SK-N-SH treated with all-trans-retinoic acid at 6 μM for 48 hours (cell line): Measurements from ENCODE around the gene RPP21.

Source experiments
- ATAC-seq: fragments of 200-7000 bp; cut with Tn5 transposase; 3 replicates; pipeline ENCODE4 v1.9.1; 2020; ENCODE audit warnings: mild to moderate bottlenecking, moderate library complexity
- ARNTL ChIP-seq: fragments of 450-650 bp; formaldehyde crosslinking; IDR thresholded peaks from 2 replicates; pipeline ENCODE4 v1.5.0; 2020; ENCODE audit warnings: low read depth, mild to moderate bottlenecking, moderate library complexity, borderline replicate concordance
- BACH2 ChIP-seq: fragments of 250-450 bp; sonication (Bioruptor Pico); IDR thresholded peaks from 2 replicates; pipeline ENCODE4 v1.9.0; 2021; ENCODE audit warnings: mild to moderate bottlenecking, borderline replicate concordance
- CREB5 ChIP-seq: fragments of 250-450 bp; sonication (Bioruptor Pico); IDR thresholded peaks from 2 replicates; pipeline ENCODE4 v1.5.1; 2020; ENCODE audit warnings: low read depth, mild to moderate bottlenecking, moderate library complexity
- CSDC2 ChIP-seq: fragments of 250-450 bp; sonication (Bioruptor Pico); IDR thresholded peaks from 2 replicates; pipeline ENCODE4 v1.5.0; 2020; ENCODE audit warnings: mild to moderate bottlenecking, moderate library complexity
- CSRNP3 ChIP-seq: fragments of 250-450 bp; sonication (Bioruptor Pico); IDR thresholded peaks from 2 replicates; pipeline ENCODE4 v1.5.1; 2021; ENCODE audit warnings: mild to moderate bottlenecking, moderate library complexity
- ESRRG ChIP-seq: fragments of 250-450 bp; sonication (Bioruptor Pico); IDR thresholded peaks from 2 replicates; pipeline ENCODE4 v1.6.1; 2021; ENCODE audit warnings: mild to moderate bottlenecking
- GLIS3 ChIP-seq: fragments of 250-450 bp; sonication (Bioruptor Pico); IDR thresholded peaks from 2 replicates; pipeline ENCODE4 v1.5.0; 2020; ENCODE audit warnings: mild to moderate bottlenecking, moderate library complexity
- ISL1 ChIP-seq: fragments of 250-450 bp; sonication (Bioruptor Pico); IDR thresholded peaks from 2 replicates; pipeline ENCODE4 v2.1.2; 2022; ENCODE audit warnings: mild to moderate bottlenecking, moderate library complexity
- OSR1 ChIP-seq: fragments of 250-450 bp; sonication (Bioruptor Pico); IDR thresholded peaks from 2 replicates; pipeline ENCODE4 v1.8.0; 2022; ENCODE audit warnings: moderate library complexity, mild to moderate bottlenecking, inconsistent platforms
- PATZ1 ChIP-seq: fragments of 250-450 bp; sonication (Bioruptor Pico); IDR thresholded peaks from 2 replicates; pipeline ENCODE4 v1.8.0; 2020; ENCODE audit warnings: mild to moderate bottlenecking, moderate library complexity, borderline replicate concordance
- POU6F1 ChIP-seq: fragments of 250-450 bp; sonication (Bioruptor Pico); IDR thresholded peaks from 2 replicates; pipeline ENCODE4 v1.8.0; 2021; ENCODE audit warnings: low read depth, mild to moderate bottlenecking, moderate library complexity, borderline replicate concordance
- PPARA ChIP-seq: fragments of 250-450 bp; sonication (Bioruptor Pico); IDR thresholded peaks from 2 replicates; pipeline ENCODE4 v1.5.0; 2020; ENCODE audit warnings: mild to moderate bottlenecking, borderline replicate concordance
- RARB ChIP-seq: fragments of 250-450 bp; sonication (Bioruptor Pico); IDR thresholded peaks from 2 replicates; pipeline ENCODE4 v1.8.0; 2021; ENCODE audit warnings: mild to moderate bottlenecking, moderate library complexity
- SNAI2 ChIP-seq: fragments of 250-450 bp; sonication (Bioruptor Pico); IDR thresholded peaks from 2 replicates; pipeline ENCODE4 v1.5.0; 2020; ENCODE audit warnings: mild to moderate bottlenecking, moderate library complexity
- TCF4 ChIP-seq: fragments of 250-450 bp; sonication (Bioruptor Pico); IDR thresholded peaks from 2 replicates; pipeline ENCODE4 v1.8.0; 2021; ENCODE audit warnings: mild to moderate bottlenecking, moderate library complexity, borderline replicate concordance
- TOX ChIP-seq: fragments of 250-450 bp; sonication (Bioruptor Pico); IDR thresholded peaks from 2 replicates; pipeline ENCODE4 v1.8.0; 2021; ENCODE audit warnings: mild to moderate bottlenecking, moderate library complexity, borderline replicate concordance
- TSHZ2 ChIP-seq: fragments of 250-450 bp; sonication (Bioruptor Pico); IDR thresholded peaks from 2 replicates; pipeline ENCODE4 v1.5.0; 2020; ENCODE audit warnings: mild to moderate bottlenecking, moderate library complexity
- ZC3H10 ChIP-seq: fragments of 250-450 bp; sonication (Bioruptor Pico); IDR thresholded peaks from 2 replicates; pipeline ENCODE4 v1.5.1; 2021; ENCODE audit warnings: mild to moderate bottlenecking, moderate library complexity
- ZFP3 ChIP-seq: fragments of 250-450 bp; sonication (Bioruptor Pico); IDR thresholded peaks from 2 replicates; pipeline ENCODE4 v1.5.0; 2020; ENCODE audit warnings: mild to moderate bottlenecking, moderate library complexity
- ZFP30 ChIP-seq: fragments of 450-650 bp; formaldehyde crosslinking; IDR thresholded peaks from 2 replicates; pipeline ENCODE4 v1.5.0; 2022; ENCODE audit warnings: mild to moderate bottlenecking, moderate library complexity
- ZNF565 ChIP-seq: fragments of 450-650 bp; formaldehyde crosslinking; conservative IDR thresholded peaks from 2 replicates; pipeline ENCODE4 v1.5.0; 2020; ENCODE audit warnings: low read depth, mild to moderate bottlenecking, moderate library complexity
- ZNF70 ChIP-seq: fragments of 450-650 bp; formaldehyde crosslinking; IDR thresholded peaks from 2 replicates; pipeline ENCODE4 v1.5.0; 2020; ENCODE audit warnings: mild to moderate bottlenecking, moderate library complexity
- ZNF8 ChIP-seq: fragments of 450-650 bp; formaldehyde crosslinking; IDR thresholded peaks from 2 replicates; pipeline ENCODE4 v1.5.0; 2020; ENCODE audit warnings: mild to moderate bottlenecking, moderate library complexity

Gene RPP21

GRCh38 chr6:30341728-30342127 is 3.2 kb upstream of the RPP21 start:
- ATAC-seq: no peak
- TF ChIP-seq TSHZ2 (CRISPR knock-in tag) (no peak), SNAI2 (CRISPR knock-in tag) (no peak), POU6F1 (CRISPR knock-in tag) (no peak), OSR1 (CRISPR knock-in tag) (no peak)

- no peak for TF ChIP-seq TOX (CRISPR knock-in tag)
- TF ChIP-seq PPARA (CRISPR knock-in tag): no peak
- no peak for TF ChIP-seq GLIS3 (CRISPR knock-in tag)
- no peak for TF ChIP-seq ZFP3
- no peak for TF ChIP-seq CREB5 (CRISPR knock-in tag)
- TF ChIP-seq RARB (CRISPR knock-in tag): no peak
- TF ChIP-seq ISL1 (CRISPR knock-in tag): no peak
- TF ChIP-seq PATZ1: no peak
- TF ChIP-seq ZFP30: no peak
- no peak for TF ChIP-seq BACH2 (CRISPR knock-in tag)
- no peak for TF ChIP-seq ZNF565 (CRISPR knock-in tag)
- no peak for TF ChIP-seq ZNF8
- TF ChIP-seq POU6F1 (CRISPR knock-in tag): no peak
- TF ChIP-seq OSR1 (CRISPR knock-in tag): no peak
- no peak for TF ChIP-seq ESRRG (CRISPR knock-in tag)
- ATAC-seq: no peak
These were observed 627 bp upstream of the RPP21 start for GRCh38 chr6:30344191-30344867.

- TF ChIP-seq TOX (CRISPR knock-in tag): no peak
- TF ChIP-seq ISL1 (CRISPR knock-in tag): no peak
- TF ChIP-seq ARNTL (CRISPR knock-in tag): no peak
- TF ChIP-seq CSRNP3 (CRISPR knock-in tag): no peak
- no peak for TF ChIP-seq ZNF70 (CRISPR knock-in tag)
- no peak for TF ChIP-seq CREB5 (CRISPR knock-in tag)
- TF ChIP-seq TCF4 (CRISPR knock-in tag): no peak
- no peak for TF ChIP-seq ZNF565 (CRISPR knock-in tag)
- no peak for TF ChIP-seq OSR1 (CRISPR knock-in tag)
- TF ChIP-seq PPARA (CRISPR knock-in tag): no peak
- TF ChIP-seq CSDC2 (CRISPR knock-in tag): no peak
- TF ChIP-seq ZNF8: no peak
- no peak for TF ChIP-seq BACH2 (CRISPR knock-in tag)
- TF ChIP-seq PATZ1: no peak
- no peak for TF ChIP-seq GLIS3 (CRISPR knock-in tag)
- no peak for TF ChIP-seq ZFP3
- TF ChIP-seq ZFP30: no peak
- no peak for TF ChIP-seq ZC3H10 (CRISPR knock-in tag)
- TF ChIP-seq RARB (CRISPR knock-in tag): no peak
- no peak for ATAC-seq
These were observed 896 bp downstream of the RPP21 start for GRCh38 chr6:30345852-30346251.
